Measurements from ENCODE around the gene GNPDA2.

The GNPDA2 gene

DNA sequence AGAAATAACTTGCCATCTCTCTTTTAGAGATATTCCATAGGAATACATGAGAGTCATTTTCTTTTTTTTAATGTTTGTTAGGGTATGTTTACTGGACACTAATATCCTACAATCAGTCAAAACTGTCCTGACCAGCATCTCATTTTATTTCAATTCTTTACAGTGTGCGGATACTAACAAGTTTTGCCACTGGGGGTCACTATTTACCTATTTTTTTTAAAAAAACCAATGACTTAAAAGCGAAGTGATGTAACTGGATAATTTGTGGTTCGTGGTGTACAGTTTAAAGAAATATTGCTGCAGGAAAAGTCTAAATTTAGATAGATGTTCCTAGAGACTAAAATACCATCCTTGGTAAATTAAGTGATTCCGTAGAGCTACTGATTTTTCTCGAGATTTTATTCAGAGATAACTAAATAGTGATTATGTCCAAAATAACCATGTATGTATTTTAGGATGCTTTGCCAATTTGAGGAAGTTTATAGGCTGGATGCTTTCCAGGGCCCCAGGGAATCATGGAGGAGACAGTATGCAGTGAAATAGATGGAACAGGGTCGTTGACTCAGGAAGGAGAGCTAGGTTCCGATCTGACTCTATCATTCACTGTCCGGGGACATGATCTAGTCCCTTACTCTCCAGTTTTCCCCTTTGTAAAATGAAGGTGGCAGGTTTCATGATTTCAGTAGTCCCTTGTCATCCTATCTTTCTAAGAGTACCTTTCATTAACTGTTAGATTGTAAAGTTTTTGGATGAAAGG lies 34.0 kb upstream of the GNPDA2 start:
- no peak overlapping the region for H3K27ac ChIP-seq (ENCODE audit: low read depth, low read length)
- H3K9me3 ChIP-seq (ENCODE audit: control insufficient read depth, insufficient read depth, low read length), result no peaks in the 10 kb centered on the region
- no peaks in the 10 kb centered on the region for H3K79me2 ChIP-seq (ENCODE audit: control insufficient read depth, low read length)
- H3K4me1 ChIP-seq (ENCODE audit: control insufficient read depth, low read length), result no peaks in the 10 kb centered on the region
- no peaks in the 10 kb centered on the region for H4K20me1 ChIP-seq (ENCODE audit: control insufficient read depth, insufficient read depth, low read depth, low read length)
- no peaks in the 10 kb centered on the region for H3F3A ChIP-seq (ENCODE audit: control insufficient read depth, insufficient read depth)
- TF ChIP-seq, protein P1, sequence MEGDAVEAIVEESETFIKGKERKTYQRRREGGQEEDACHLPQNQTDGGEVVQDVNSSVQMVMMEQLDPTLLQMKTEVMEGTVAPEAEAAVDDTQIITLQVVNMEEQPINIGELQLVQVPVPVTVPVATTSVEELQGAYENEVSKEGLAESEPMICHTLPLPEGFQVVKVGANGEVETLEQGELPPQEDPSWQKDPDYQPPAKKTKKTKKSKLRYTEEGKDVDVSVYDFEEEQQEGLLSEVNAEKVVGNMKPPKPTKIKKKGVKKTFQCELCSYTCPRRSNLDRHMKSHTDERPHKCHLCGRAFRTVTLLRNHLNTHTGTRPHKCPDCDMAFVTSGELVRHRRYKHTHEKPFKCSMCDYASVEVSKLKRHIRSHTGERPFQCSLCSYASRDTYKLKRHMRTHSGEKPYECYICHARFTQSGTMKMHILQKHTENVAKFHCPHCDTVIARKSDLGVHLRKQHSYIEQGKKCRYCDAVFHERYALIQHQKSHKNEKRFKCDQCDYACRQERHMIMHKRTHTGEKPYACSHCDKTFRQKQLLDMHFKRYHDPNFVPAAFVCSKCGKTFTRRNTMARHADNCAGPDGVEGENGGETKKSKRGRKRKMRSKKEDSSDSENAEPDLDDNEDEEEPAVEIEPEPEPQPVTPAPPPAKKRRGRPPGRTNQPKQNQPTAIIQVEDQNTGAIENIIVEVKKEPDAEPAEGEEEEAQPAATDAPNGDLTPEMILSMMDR (IDR thresholded peaks at IDR 0.05; ENCODE audit: low read depth, low read length, poor library complexity, severe bottlenecking), result peak; percentile 57
- no peak for TF ChIP-seq EZH2phosphoT487 (IDR thresholded peaks at IDR 0.05; ENCODE audit: borderline replicate concordance, low read length)
- H3K4me3 ChIP-seq (ENCODE audit: low read length), result no peak overlapping the region
- H3K4me2 ChIP-seq (ENCODE audit: low read length), result no peak overlapping the region
- no peaks in the 10 kb centered on the region for H3K27me3 ChIP-seq (ENCODE audit: control insufficient read depth, low read length)
- H3K9me2 ChIP-seq (replicated peaks; ENCODE audit: control insufficient read depth, low read length), result no peaks in the 10 kb centered on the region
- no peaks in the 10 kb centered on the region for H3K36me3 ChIP-seq (ENCODE audit: control insufficient read depth, low read length)

DNA sequence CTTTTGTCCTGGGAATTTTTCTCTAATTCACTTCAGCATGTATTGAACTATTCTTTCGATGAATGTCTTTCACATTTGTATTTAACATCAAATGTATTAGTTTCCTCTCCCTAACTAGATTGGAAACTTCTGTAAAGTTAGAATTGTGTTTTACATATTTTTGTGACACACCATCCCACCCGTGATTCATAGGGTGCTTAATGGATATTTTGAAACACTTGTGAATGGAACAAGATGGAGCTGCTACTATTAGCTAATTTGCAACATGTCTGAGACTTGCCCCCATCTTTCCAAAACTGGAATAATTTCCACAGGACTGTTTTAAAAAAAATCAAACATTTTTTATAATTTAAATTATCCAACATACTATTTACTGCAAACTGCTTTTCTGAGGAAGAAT lies 30.2 kb upstream of the GNPDA2 start:
- Histone ChIP-seq H3K9me3 (ENCODE audit: control insufficient read depth, insufficient read depth, low read length) (no peaks in the 10 kb centered on the region), H3K27me3 (ENCODE audit: control insufficient read depth, low read length) (no peaks in the 10 kb centered on the region), H3K4me1 (ENCODE audit: control insufficient read depth, low read length) (no peaks in the 10 kb centered on the region), H3F3A (ENCODE audit: control insufficient read depth, insufficient read depth) (no peaks in the 10 kb centered on the region), H3K27ac (ENCODE audit: low read depth, low read length) (no peak overlapping the region), H3K79me2 (ENCODE audit: control insufficient read depth, low read length) (no peaks in the 10 kb centered on the region), H3K4me2 (ENCODE audit: low read length) (no peak overlapping the region), H3K36me3 (ENCODE audit: control insufficient read depth, low read length) (no peaks in the 10 kb centered on the region), H3K4me3 (ENCODE audit: low read length) (no peak overlapping the region), H3K9me2 (replicated peaks; ENCODE audit: control insufficient read depth, low read length) (no peaks in the 10 kb centered on the region), H4K20me1 (ENCODE audit: control insufficient read depth, insufficient read depth, low read depth, low read length) (no peaks in the 10 kb centered on the region)
- TF ChIP-seq EZH2phosphoT487 (IDR thresholded peaks at IDR 0.05; ENCODE audit: borderline replicate concordance, low read length), result no peak
- TF ChIP-seq, protein P1 (IDR thresholded peaks at IDR 0.05; ENCODE audit: low read depth, low read length, poor library complexity, severe bottlenecking), result no peak

DNA sequence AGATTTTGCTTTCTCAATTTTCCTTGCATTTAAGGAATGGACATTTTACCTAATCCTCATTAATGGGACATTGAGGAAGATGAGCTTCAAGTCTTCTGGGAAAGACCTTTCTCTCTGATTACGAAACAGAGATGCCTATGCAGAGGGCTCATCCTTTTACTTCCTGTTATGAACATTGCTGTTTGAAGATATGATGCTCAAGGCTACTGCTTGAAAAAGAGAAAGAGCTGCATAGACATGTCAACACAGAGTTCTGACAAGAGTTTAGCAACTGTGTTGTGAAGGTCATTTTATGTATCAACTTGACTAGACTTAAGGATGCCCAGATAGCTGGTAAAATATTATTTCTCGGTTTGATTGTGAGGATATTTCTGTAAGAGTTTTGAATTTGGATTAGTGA lies 13.8 kb upstream of the GNPDA2 start:
- no peaks in the 10 kb centered on the region for H3F3A ChIP-seq (ENCODE audit: control insufficient read depth, insufficient read depth)
- no peaks in the 10 kb centered on the region for H3K79me2 ChIP-seq (ENCODE audit: control insufficient read depth, low read length)
- no peaks in the 10 kb centered on the region for H4K20me1 ChIP-seq (ENCODE audit: control insufficient read depth, insufficient read depth, low read depth, low read length)
- H3K27ac ChIP-seq (ENCODE audit: low read depth, low read length), result no peak overlapping the region
- H3K36me3 ChIP-seq (ENCODE audit: control insufficient read depth, low read length), result no peaks in the 10 kb centered on the region
- H3K27me3 ChIP-seq (ENCODE audit: control insufficient read depth, low read length), result no peaks in the 10 kb centered on the region
- TF ChIP-seq, protein P1 (IDR thresholded peaks at IDR 0.05; ENCODE audit: low read depth, low read length, poor library complexity, severe bottlenecking), result no peak
- TF ChIP-seq EZH2phosphoT487 (IDR thresholded peaks at IDR 0.05; ENCODE audit: borderline replicate concordance, low read length), result no peak
- H3K9me2 ChIP-seq (replicated peaks; ENCODE audit: control insufficient read depth, low read length), result no peaks in the 10 kb centered on the region
- no peak overlapping the region for H3K4me3 ChIP-seq (ENCODE audit: low read length)
- H3K9me3 ChIP-seq (ENCODE audit: control insufficient read depth, insufficient read depth, low read length), result no peaks in the 10 kb centered on the region
- H3K4me2 ChIP-seq (ENCODE audit: low read length), result no peak overlapping the region
- H3K4me1 ChIP-seq (ENCODE audit: control insufficient read depth, low read length), result peaks cover 7% of the 10 kb centered on the region
